Esophagus muscularis mucosa (tissue), 4 donors: ENCODE measurements around the gene RSL1D1. TPM values are rescaled to one million over a fixed set of nuclear protein-coding genes. Genes with fewer than 3 reads are reported as not detected.

Source experiments
- DNase-seq: peaks from one replicate; pipeline ENCODE4 v3.0.0-alpha.2; 2017; ENCODE audit errors: extremely low spot score
- H3K27ac ChIP-seq, 4 donors: fragments of 200-600 bp; sonication (generic); replicated peaks in 1 of 4; 1 replicate in 3 of 4; 2 replicates in 1 of 4; pipeline ENCODE4 v1.5.1; 2016 to 2019; ENCODE audit warnings: mild to moderate bottlenecking in 1 of 4
- H3K27me3 ChIP-seq, 4 donors: fragments of 200-600 bp; sonication (generic); one replicate each; pipeline versions ENCODE4 v1.5.1 to v1.6.0; 2016 to 2019
- H3K36me3 ChIP-seq, 4 donors: fragments of 200-600 bp; sonication (generic); one replicate each; pipeline ENCODE4 v1.5.1; 2016 to 2019
- H3K4me1 ChIP-seq, 4 donors: fragments of 200-600 bp; sonication (generic); one replicate each; pipeline ENCODE4 v1.5.1; 2016 to 2019
- H3K4me3 ChIP-seq, 4 donors: fragments of 200-600 bp; sonication (generic); 1 replicate in 2 of 4; 2 replicates in 2 of 4; pipeline ENCODE4 v1.5.1; 2016 to 2019; ENCODE audit warnings: mild to moderate bottlenecking in 4 of 4, moderate library complexity in 1 of 4
- H3K9me3 ChIP-seq, 4 donors: fragments of 200-600 bp; sonication (generic); 1 replicate in 3 of 4; 2 replicates in 1 of 4; pipeline ENCODE4 v1.5.1; 2016 to 2019
- EP300 ChIP-seq: sonication (generic); formaldehyde crosslinking; IDR thresholded peaks from one replicate; pipeline ENCODE4 v1.6.1; 2017; ENCODE audit warnings: antibody characterized with exemption
- POLR2A ChIP-seq: fragments of 450-650 bp; IDR thresholded peaks from one replicate; pipeline ENCODE4 v1.6.1; 2017; ENCODE audit warnings: antibody characterized with exemption, moderate library complexity, mild to moderate bottlenecking, low read depth
- POLR2AphosphoS5 ChIP-seq, 2 donors: sonication (generic); formaldehyde crosslinking; IDR thresholded peaks; one replicate each; pipeline ENCODE4 v1.6.1; 2017; ENCODE audit warnings: antibody characterized with exemption in 2 of 2
- WGBS: methylation state at CpG from one replicate; pipeline ENCODE4 v1.1.5; 2018; 5-methylcytosine and 5-hydroxymethylcytosine counted together
- intact Hi-C: fragments of 100-400 bp; cut with DNase I; formaldehyde crosslinking; loops from one replicate; pipeline ENCODE4 v1.15.1; 2023
- total RNA-seq, 4 donors: library from RNA; depleted of rRNA; stranded (reverse); fragments of >200 nt; gene quantifications; one replicate each; pipeline versions ENCODE4 v1.1.0 to v1.2.1, GENCODE V29; 2016
- TF ChIP-seq, protein P1 (sequence below), 3 experiments: fragments of 200-600 bp in 2 of 3; fragments of 450-650 bp in 1 of 3; sonication (generic) in 2 of 3; IDR thresholded peaks; one replicate each; pipeline ENCODE4 v1.5.1; 2017 to 2019; ENCODE audit warnings: antibody characterized with exemption in 3 of 3, mild to moderate bottlenecking in 2 of 3, moderate library complexity in 1 of 3

The RSL1D1 gene
- total RNA-seq, 4 donors from 2014 or later = 73.9 to 125 (median 97.1) TPM

DNA sequence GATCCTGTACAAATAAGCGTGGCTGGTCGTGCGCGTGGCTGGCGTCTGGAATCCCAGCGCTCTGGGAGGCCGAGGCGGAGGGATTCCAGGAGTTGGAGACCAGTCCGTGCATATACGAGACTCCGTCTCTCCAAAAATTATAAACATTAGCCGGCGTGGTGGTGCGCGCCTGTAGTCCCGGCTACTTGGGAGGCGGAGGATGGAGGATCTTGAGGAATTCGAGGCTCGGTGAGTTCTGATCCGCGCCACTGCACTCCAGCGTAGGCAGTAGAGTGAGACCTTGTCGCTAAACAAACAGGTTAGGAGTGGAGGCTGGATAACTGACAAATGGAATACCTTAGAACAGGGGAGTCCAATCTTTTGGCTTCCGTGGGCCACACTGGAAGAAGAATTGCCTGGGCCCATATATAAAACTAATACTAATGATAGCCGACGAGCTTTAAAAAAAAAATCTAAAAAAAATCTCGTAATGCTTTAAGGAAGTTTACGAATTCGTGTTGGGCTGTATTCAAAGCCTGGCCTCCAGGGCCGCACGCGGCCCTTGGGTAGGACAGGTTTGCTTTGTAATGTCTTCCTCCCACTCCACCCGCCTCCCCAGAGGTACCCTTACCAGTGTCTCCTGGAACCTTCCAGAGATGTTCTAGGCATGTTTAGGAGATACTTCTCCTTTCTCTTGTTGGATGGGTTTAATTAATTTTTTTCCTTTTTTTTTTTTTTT, 909 bp upstream of the RSL1D1 start:
- Histone ChIP-seq H3K4me1 (peaks cover 38 to 68% (median 55%) of the 10 kb centered on the region in 4 donors), H3K27me3 (no peaks in the 10 kb centered on the region), H3K27ac (peak overlapping the region; percentile 85 to 94 (median 92)), H3K36me3 (peaks cover 14 to 21% (median 18%) of the 10 kb centered on the region in 4 donors), H3K9me3 (no peaks in the 10 kb centered on the region), H3K4me3 (peak overlapping the region; percentile 71 to 99 (median 92))
- WGBS = 42% methylated on average over 32 of the region's 33 CpGs
- TF ChIP-seq POLR2A = no peak
- no peak for TF ChIP-seq POLR2AphosphoS5 (IDR thresholded peaks at IDR 0.05)
- TF ChIP-seq EP300 = no peak
- TF ChIP-seq, protein P1, sequence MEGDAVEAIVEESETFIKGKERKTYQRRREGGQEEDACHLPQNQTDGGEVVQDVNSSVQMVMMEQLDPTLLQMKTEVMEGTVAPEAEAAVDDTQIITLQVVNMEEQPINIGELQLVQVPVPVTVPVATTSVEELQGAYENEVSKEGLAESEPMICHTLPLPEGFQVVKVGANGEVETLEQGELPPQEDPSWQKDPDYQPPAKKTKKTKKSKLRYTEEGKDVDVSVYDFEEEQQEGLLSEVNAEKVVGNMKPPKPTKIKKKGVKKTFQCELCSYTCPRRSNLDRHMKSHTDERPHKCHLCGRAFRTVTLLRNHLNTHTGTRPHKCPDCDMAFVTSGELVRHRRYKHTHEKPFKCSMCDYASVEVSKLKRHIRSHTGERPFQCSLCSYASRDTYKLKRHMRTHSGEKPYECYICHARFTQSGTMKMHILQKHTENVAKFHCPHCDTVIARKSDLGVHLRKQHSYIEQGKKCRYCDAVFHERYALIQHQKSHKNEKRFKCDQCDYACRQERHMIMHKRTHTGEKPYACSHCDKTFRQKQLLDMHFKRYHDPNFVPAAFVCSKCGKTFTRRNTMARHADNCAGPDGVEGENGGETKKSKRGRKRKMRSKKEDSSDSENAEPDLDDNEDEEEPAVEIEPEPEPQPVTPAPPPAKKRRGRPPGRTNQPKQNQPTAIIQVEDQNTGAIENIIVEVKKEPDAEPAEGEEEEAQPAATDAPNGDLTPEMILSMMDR (IDR thresholded peaks at IDR 0.05) = no peak
- DNase-seq = no peak
- intact Hi-C loops = loop anchor here (5.0 kb wide), 2 partner anchors 70 to 125 kb away; partner anchors contain the start of gene SNX29

DNA sequence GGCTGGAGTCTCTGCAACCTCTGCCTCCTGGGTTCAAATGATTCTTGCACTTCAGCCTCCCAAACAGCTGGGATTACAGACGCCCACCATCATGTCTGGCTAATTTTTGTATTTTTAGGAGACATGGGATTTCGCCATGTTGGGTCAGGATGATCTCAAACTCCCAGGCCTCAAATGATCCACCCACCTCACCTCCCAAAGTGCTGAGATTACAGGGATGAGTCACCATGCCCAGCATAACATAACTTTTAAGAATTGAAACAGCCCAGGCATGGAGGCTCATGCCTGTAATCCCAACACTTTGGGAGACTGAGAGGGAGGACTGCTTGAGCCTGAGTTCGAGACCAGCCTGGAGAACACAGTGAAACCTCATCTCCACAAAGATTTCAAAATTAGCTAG, 2.5 kb downstream of the RSL1D1 start:
- no peaks in the 10 kb centered on the region for H3K27me3 ChIP-seq
- peaks cover 45 to 55% (median 51%) of the 10 kb centered on the region in 4 donors for H3K36me3 ChIP-seq
- H3K27ac ChIP-seq = no peak overlapping the region
- TF ChIP-seq POLR2A (no peak), POLR2AphosphoS5 (IDR thresholded peaks at IDR 0.05) (no peak), EP300 (no peak)
- TF ChIP-seq, protein P1 (IDR thresholded peaks at IDR 0.05) = no peak
- intact Hi-C loops = no loop called here
- 87% methylated on average over 3 of the region's 3 CpGs for WGBS
- no peak for DNase-seq
- no peaks in the 10 kb centered on the region for H3K9me3 ChIP-seq
- H3K4me3 ChIP-seq = no peak overlapping the region
- H3K4me1 ChIP-seq = peaks cover 29 to 52% (median 45%) of the 10 kb centered on the region in 4 donors

DNA sequence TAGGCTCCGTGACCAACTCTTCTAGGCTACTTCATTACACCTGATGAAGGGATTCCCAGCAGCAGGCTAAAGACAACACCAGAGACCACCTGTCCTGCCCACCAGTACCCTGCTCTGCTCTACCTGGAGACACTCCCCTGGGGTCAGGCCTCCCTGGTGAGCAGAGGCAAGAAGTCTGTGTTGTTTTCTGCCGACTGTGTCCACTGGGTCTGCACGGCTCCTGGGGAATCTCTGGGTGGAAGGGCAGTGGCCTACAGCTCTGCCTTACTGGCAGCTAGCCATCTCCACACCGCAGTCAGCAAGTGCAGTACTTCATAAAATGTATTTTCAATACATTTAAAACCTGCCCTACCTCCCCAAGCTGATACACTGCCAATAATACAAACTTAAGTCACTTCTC, 6.8 kb downstream of the RSL1D1 start:
- no peak for DNase-seq
- WGBS = 100% methylated on average over 2 of the region's 4 CpGs
- Histone ChIP-seq H3K27ac (no peak overlapping the region), H3K36me3 (peaks cover 75 to 98% (median 93%) of the 10 kb centered on the region in 4 donors), H3K9me3 (no peaks in the 10 kb centered on the region), H3K27me3 (no peaks in the 10 kb centered on the region), H3K4me3 (no peak overlapping the region), H3K4me1 (peaks cover 6 to 19% (median 16%) of the 10 kb centered on the region in 4 donors)
- intact Hi-C loops = no loop called here
- TF ChIP-seq, protein P1 (IDR thresholded peaks at IDR 0.05) = no peak
- no peak for TF ChIP-seq POLR2A

DNA sequence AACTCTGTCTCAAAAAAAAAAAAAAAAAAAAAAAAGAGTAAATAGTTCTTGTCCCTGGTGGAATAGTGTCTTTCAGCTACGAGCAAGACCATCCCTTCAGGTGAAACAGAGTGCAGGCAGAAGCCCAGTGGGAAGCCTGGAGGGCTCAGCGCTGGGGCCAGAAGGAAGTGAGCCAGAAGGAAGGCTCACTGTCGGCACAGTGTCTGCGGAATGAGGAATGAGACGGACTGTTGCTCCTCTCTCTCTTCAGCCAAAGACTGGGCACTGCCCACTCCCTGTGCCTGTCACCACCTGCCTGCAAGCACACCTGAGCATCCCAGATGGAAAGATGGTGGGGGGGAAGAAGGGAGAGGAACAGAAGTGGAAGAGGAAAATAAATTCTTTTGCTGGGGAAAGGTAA, 7.5 kb downstream of the RSL1D1 start:
- 87% methylated on average over 5 of the region's 5 CpGs for WGBS
- no peak overlapping the region for H3K4me3 ChIP-seq
- intact Hi-C loops = no loop called here
- H3K27ac ChIP-seq = no peak overlapping the region
- no peaks in the 10 kb centered on the region for H3K9me3 ChIP-seq
- no peaks in the 10 kb centered on the region for H3K27me3 ChIP-seq
- TF ChIP-seq POLR2AphosphoS5 (IDR thresholded peaks at IDR 0.05) (no peak), POLR2A (no peak), EP300 (no peak)
- TF ChIP-seq, protein P1 (IDR thresholded peaks at IDR 0.05) = no peak
- DNase-seq = no peak
- H3K4me1 ChIP-seq = peaks cover 1 to 13% (median 10%) of the 10 kb centered on the region in 4 donors
- H3K36me3 ChIP-seq = peaks cover 82 to 100% (median 97%) of the 10 kb centered on the region in 4 donors
